Measurements from ENCODE around the gene MLLT10.

Gene MLLT10

GRCh38 chr10:21757185-21757901 lies 223.3 kb downstream of the MLLT10 start:
- no peak overlapping the region for H3K27ac ChIP-seq
- no peaks in the 10 kb centered on the region for H3K9me3 ChIP-seq (ENCODE audit: low read depth, low read length)
- DNase-seq (ENCODE audit: low read depth, low spot score) = no peak
- no peaks in the 10 kb centered on the region for H3K36me3 ChIP-seq (ENCODE audit: insufficient read depth, low read length)
- TF ChIP-seq FOXP2 (optimal IDR thresholded peaks at IDR 0.05; ENCODE audit: control extremely low read depth, extremely low read length, insufficient read depth) (no peak), POLR2AphosphoS5 (IDR thresholded peaks at IDR 0.05; ENCODE audit: borderline replicate concordance, low read depth, low read length) (no peak), EZH2 (IDR thresholded peaks at IDR 0.05) (no peak)
- no peak overlapping the region for H3K9ac ChIP-seq (ENCODE audit: insufficient read length)
- peak overlapping the region; percentile 38; the same call in 1 of the 2 replicates for H3K4me3 ChIP-seq

- H3K36me3 ChIP-seq (ENCODE audit: insufficient read depth, low read length) = no peaks in the 10 kb centered on the region
- H3K4me3 ChIP-seq = peak overlapping the region; percentile 38; the same call in 1 of the 2 replicates
- DNase-seq (ENCODE audit: low read depth, low spot score) = peak; percentile 22
- H3K9ac ChIP-seq (ENCODE audit: insufficient read length) = no peak overlapping the region
- TF ChIP-seq FOXP2 (optimal IDR thresholded peaks at IDR 0.05; ENCODE audit: control extremely low read depth, extremely low read length, insufficient read depth) (no peak), POLR2AphosphoS5 (IDR thresholded peaks at IDR 0.05; ENCODE audit: borderline replicate concordance, low read depth, low read length) (no peak), EZH2 (IDR thresholded peaks at IDR 0.05) (no peak)
- H3K9me3 ChIP-seq (ENCODE audit: low read depth, low read length) = no peaks in the 10 kb centered on the region
- H3K27ac ChIP-seq = no peak overlapping the region
These were observed 224.2 kb downstream of the MLLT10 start for GRCh38 chr10:21758239-21758638.

- no peak overlapping the region for H3K27ac ChIP-seq
- no peak overlapping the region for H3K9ac ChIP-seq (ENCODE audit: insufficient read length)
- H3K4me3 ChIP-seq = no peak overlapping the region
- DNase-seq (ENCODE audit: low read depth, low spot score) = no peak
- no peaks in the 10 kb centered on the region for H3K9me3 ChIP-seq (ENCODE audit: low read depth, low read length)
- no peak for TF ChIP-seq FOXP2 (optimal IDR thresholded peaks at IDR 0.05; ENCODE audit: control extremely low read depth, extremely low read length, insufficient read depth)
- no peak for TF ChIP-seq POLR2AphosphoS5 (IDR thresholded peaks at IDR 0.05; ENCODE audit: borderline replicate concordance, low read depth, low read length)
- TF ChIP-seq EZH2 (IDR thresholded peaks at IDR 0.05) = no peak
- H3K36me3 ChIP-seq (ENCODE audit: insufficient read depth, low read length) = no peaks in the 10 kb centered on the region
These were observed 224.7 kb downstream of the MLLT10 start for GRCh38 chr10:21758696-21759095.

GRCh38 chr10:21759232-21759631 lies 225.2 kb downstream of the MLLT10 start:
- no peaks in the 10 kb centered on the region for H3K9me3 ChIP-seq (ENCODE audit: low read depth, low read length)

GRCh38 chr10:21760332-21760731 lies 226.3 kb downstream of the MLLT10 start:
- Histone ChIP-seq H3K9me3 (ENCODE audit: low read depth, low read length) (no peaks in the 10 kb centered on the region), H3K27ac (no peak overlapping the region), H3K9ac (ENCODE audit: insufficient read length) (no peak overlapping the region), H3K36me3 (ENCODE audit: insufficient read depth, low read length) (no peaks in the 10 kb centered on the region), H3K4me3 (no peak overlapping the region)
- no peak for DNase-seq (ENCODE audit: low read depth, low spot score)
- TF ChIP-seq POLR2AphosphoS5 (IDR thresholded peaks at IDR 0.05; ENCODE audit: borderline replicate concordance, low read depth, low read length) (no peak), FOXP2 (optimal IDR thresholded peaks at IDR 0.05; ENCODE audit: control extremely low read depth, extremely low read length, insufficient read depth) (no peak), EZH2 (IDR thresholded peaks at IDR 0.05) (no peak)

More at GRCh38 chr10:21759232-21759631, 225.2 kb downstream of the MLLT10 start:
- H3K27ac ChIP-seq = no peak overlapping the region
- no peaks in the 10 kb centered on the region for H3K36me3 ChIP-seq (ENCODE audit: insufficient read depth, low read length)
- no peak overlapping the region for H3K9ac ChIP-seq (ENCODE audit: insufficient read length)
- TF ChIP-seq FOXP2 (optimal IDR thresholded peaks at IDR 0.05; ENCODE audit: control extremely low read depth, extremely low read length, insufficient read depth) (no peak), POLR2AphosphoS5 (IDR thresholded peaks at IDR 0.05; ENCODE audit: borderline replicate concordance, low read depth, low read length) (no peak)
- DNase-seq (ENCODE audit: low read depth, low spot score) = no peak
- no peak overlapping the region for H3K4me3 ChIP-seq

- Histone ChIP-seq H3K36me3 (ENCODE audit: insufficient read depth, low read length) (no peaks in the 10 kb centered on the region), H3K27ac (no peak overlapping the region), H3K9me3 (ENCODE audit: low read depth, low read length) (no peaks in the 10 kb centered on the region), H3K4me3 (no peak overlapping the region), H3K9ac (ENCODE audit: insufficient read length) (no peak overlapping the region)
- no peak for TF ChIP-seq FOXP2 (optimal IDR thresholded peaks at IDR 0.05; ENCODE audit: control extremely low read depth, extremely low read length, insufficient read depth)
- no peak for TF ChIP-seq POLR2AphosphoS5 (IDR thresholded peaks at IDR 0.05; ENCODE audit: borderline replicate concordance, low read depth, low read length)
- no peak for TF ChIP-seq EZH2 (IDR thresholded peaks at IDR 0.05)
- DNase-seq (ENCODE audit: low read depth, low spot score) = no peak
These were observed 230.6 kb downstream of the MLLT10 start for GRCh38 chr10:21764466-21765189.

GRCh38 chr10:21769041-21769440 lies 235.0 kb downstream of the MLLT10 start:
- Histone ChIP-seq H3K4me3 (no peak overlapping the region), H3K36me3 (ENCODE audit: insufficient read depth, low read length) (no peaks in the 10 kb centered on the region), H3K9me3 (ENCODE audit: low read depth, low read length) (no peaks in the 10 kb centered on the region), H3K27ac (no peak overlapping the region), H3K9ac (ENCODE audit: insufficient read length) (no peak overlapping the region)
- TF ChIP-seq POLR2AphosphoS5 (IDR thresholded peaks at IDR 0.05; ENCODE audit: borderline replicate concordance, low read depth, low read length) (no peak), EZH2 (IDR thresholded peaks at IDR 0.05) (no peak), FOXP2 (optimal IDR thresholded peaks at IDR 0.05; ENCODE audit: control extremely low read depth, extremely low read length, insufficient read depth) (no peak)
- DNase-seq (ENCODE audit: low read depth, low spot score) = no peak

GRCh38 chr10:21771219-21771618 lies 237.2 kb downstream of the MLLT10 start:
- no peak overlapping the region for H3K27ac ChIP-seq
- DNase-seq (ENCODE audit: low read depth, low spot score) = no peak
- no peaks in the 10 kb centered on the region for H3K9me3 ChIP-seq (ENCODE audit: low read depth, low read length)
- H3K9ac ChIP-seq (ENCODE audit: insufficient read length) = no peak overlapping the region
- H3K36me3 ChIP-seq (ENCODE audit: insufficient read depth, low read length) = no peaks in the 10 kb centered on the region
- no peak overlapping the region for H3K4me3 ChIP-seq
- no peak for TF ChIP-seq EZH2 (IDR thresholded peaks at IDR 0.05)
- TF ChIP-seq FOXP2 (optimal IDR thresholded peaks at IDR 0.05; ENCODE audit: control extremely low read depth, extremely low read length, insufficient read depth) = no peak
- no peak for TF ChIP-seq POLR2AphosphoS5 (IDR thresholded peaks at IDR 0.05; ENCODE audit: borderline replicate concordance, low read depth, low read length)
